Measurements from ENCODE around the gene MRPL55. TPM values are rescaled to one million over a fixed set of nuclear protein-coding genes. Genes with fewer than 3 reads are reported as not detected.
A peak's percentile ranks its signal among the peaks of the same experiment; 100 is the strongest.

Gene MRPL55
- total RNA-seq, 1 experiment from 2014 or later = 126 TPM

- in situ Hi-C loops (cut with HindIII; ENCODE audit: low pct_unique_long_range_greater_than_20kb, low sequenced_read_pairs) = no loop called here
- DNase-seq (ENCODE audit: low read depth) = no peak
These were observed 15.8 kb downstream of the MRPL55 start for GRCh38 chr1:228093050-228093906.

- in situ Hi-C loops (cut with HindIII; ENCODE audit: low pct_unique_long_range_greater_than_20kb, low sequenced_read_pairs) = no loop called here
- no peak for DNase-seq (ENCODE audit: low read depth)
These were observed 16.6 kb downstream of the MRPL55 start for GRCh38 chr1:228092342-228093049.

- in situ Hi-C loops (cut with HindIII; ENCODE audit: low pct_unique_long_range_greater_than_20kb, low sequenced_read_pairs) = no loop called here
- DNase-seq (ENCODE audit: low read depth) = no peak
These were observed 18.0 kb downstream of the MRPL55 start for GRCh38 chr1:228091084-228091483.

- no peak for DNase-seq (ENCODE audit: low read depth)
- in situ Hi-C loops (cut with HindIII; ENCODE audit: low pct_unique_long_range_greater_than_20kb, low sequenced_read_pairs) = no loop called here
These were observed 18.5 kb downstream of the MRPL55 start for GRCh38 chr1:228090613-228091081.

- in situ Hi-C loops (cut with HindIII; ENCODE audit: low pct_unique_long_range_greater_than_20kb, low sequenced_read_pairs) = no loop called here
- no peak for DNase-seq (ENCODE audit: low read depth)
These were observed 19.3 kb downstream of the MRPL55 start for GRCh38 chr1:228089519-228090380.

GRCh38 chr1:228088586-228089498 is 20.3 kb downstream of the MRPL55 start:
- no peak for DNase-seq (ENCODE audit: low read depth)
- in situ Hi-C loops (cut with HindIII; ENCODE audit: low pct_unique_long_range_greater_than_20kb, low sequenced_read_pairs) = no loop called here

- peak; percentile 56 for DNase-seq (ENCODE audit: low read depth)
- in situ Hi-C loops (cut with HindIII; ENCODE audit: low pct_unique_long_range_greater_than_20kb, low sequenced_read_pairs) = no loop called here
These were observed 21.3 kb downstream of the MRPL55 start for GRCh38 chr1:228087771-228088251.

GRCh38 chr1:228085287-228085951 is 23.7 kb downstream of the MRPL55 start:
- in situ Hi-C loops (cut with HindIII; ENCODE audit: low pct_unique_long_range_greater_than_20kb, low sequenced_read_pairs) = no loop called here
- DNase-seq (ENCODE audit: low read depth) = no peak

GRCh38 chr1:228084797-228085196 is 24.3 kb downstream of the MRPL55 start:
- in situ Hi-C loops (cut with HindIII; ENCODE audit: low pct_unique_long_range_greater_than_20kb, low sequenced_read_pairs) = no loop called here
- DNase-seq (ENCODE audit: low read depth) = no peak

GRCh38 chr1:228084325-228084724 is 24.8 kb downstream of the MRPL55 start:
- in situ Hi-C loops (cut with HindIII; ENCODE audit: low pct_unique_long_range_greater_than_20kb, low sequenced_read_pairs) = no loop called here
- no peak for DNase-seq (ENCODE audit: low read depth)

- in situ Hi-C loops (cut with HindIII; ENCODE audit: low pct_unique_long_range_greater_than_20kb, low sequenced_read_pairs) = no loop called here
- DNase-seq (ENCODE audit: low read depth) = no peak
These were observed 25.2 kb downstream of the MRPL55 start for GRCh38 chr1:228083871-228084278.

- in situ Hi-C loops (cut with HindIII; ENCODE audit: low pct_unique_long_range_greater_than_20kb, low sequenced_read_pairs) = no loop called here
- DNase-seq (ENCODE audit: low read depth) = peak; percentile 41
These were observed 25.9 kb downstream of the MRPL55 start for GRCh38 chr1:228082918-228083870.

- DNase-seq (ENCODE audit: low read depth) = peak; percentile 91
- in situ Hi-C loops (cut with HindIII; ENCODE audit: low pct_unique_long_range_greater_than_20kb, low sequenced_read_pairs) = no loop called here
These were observed 26.7 kb downstream of the MRPL55 start, which contains the start of gene ARF1 for GRCh38 chr1:228082214-228082917. Gene ARF1 (plus strand): TSS chr1:228082708. CDS start chr1:228097115, 14,407 bp downstream.

- in situ Hi-C loops (cut with HindIII; ENCODE audit: low pct_unique_long_range_greater_than_20kb, low sequenced_read_pairs) = no loop called here
- DNase-seq (ENCODE audit: low read depth) = no peak
These were observed 27.4 kb downstream of the MRPL55 start for GRCh38 chr1:228081578-228082213.

GRCh38 chr1:228081144-228081543 is 28.0 kb downstream of the MRPL55 start:
- in situ Hi-C loops (cut with HindIII; ENCODE audit: low pct_unique_long_range_greater_than_20kb, low sequenced_read_pairs) = no loop called here
- DNase-seq (ENCODE audit: low read depth) = no peak

All from Caki2 (cell line).